Measurements from ENCODE around the gene MET. TPM values are rescaled to one million over a fixed set of nuclear protein-coding genes. Genes with fewer than 3 reads are reported as not detected.

The MET gene
- total and polyA plus RNA-seq, 2 of the 8 experiments (the other 6 are each of a cell fraction or from before 2014, with no cell fraction given) = 3.5 to 12.9 TPM

- Histone ChIP-seq H3K27me3 (replicated peaks in 1 of 4; ENCODE audit: control insufficient read depth in 3 of 4, extremely low read depth in 1 of 4, insufficient read depth in 3 of 4, low read length in 3 of 4) (no peaks in the 10 kb centered on the region), H2BK20ac (ENCODE audit: low read length) (no peak overlapping the region), H3K4ac (replicated peaks; ENCODE audit: insufficient read length, low read depth, low read length) (no peak overlapping the region), H3K27ac (ENCODE audit: low read depth, low read length) (no peak overlapping the region), H3K56ac (replicated peaks; ENCODE audit: insufficient read length, low read depth, low read length) (no peak overlapping the region), H4K5ac (ENCODE audit: insufficient read length, low read depth, low read length) (no peak overlapping the region), H3K79me2 (ENCODE audit: control insufficient read depth in 1 of 2, insufficient read depth in 2 of 2, low read length in 2 of 2) (no peaks in the 10 kb centered on the region), H4K8ac (ENCODE audit: extremely low read depth, insufficient read depth, low read length) (no peak overlapping the region), H2AK5ac (ENCODE audit: low read depth, low read length) (no peak overlapping the region), H2BK120ac (replicated peaks; ENCODE audit: low read depth, low read length) (no peak overlapping the region), H2BK15ac (ENCODE audit: low read length) (no peak overlapping the region), H3K36me3 (ENCODE audit: control insufficient read depth in 2 of 4, insufficient read depth in 4 of 4, low read length in 3 of 4) (no peaks in the 10 kb centered on the region), H2AFZ (ENCODE audit: low read length) (no peak overlapping the region), H3K4me2 (ENCODE audit: insufficient read depth in 1 of 2, low read depth in 2 of 2, low read length in 2 of 2) (no peak overlapping the region), H2BK12ac (ENCODE audit: low read depth, low read length) (no peak overlapping the region), H4K20me1 (replicated peaks in 1 of 2; ENCODE audit: control insufficient read depth in 1 of 2, insufficient read depth in 2 of 2, low read length in 2 of 2) (no peaks in the 10 kb centered on the region), H3K4me1 (replicated peaks in 1 of 4; ENCODE audit: control insufficient read depth in 3 of 4, insufficient read depth in 4 of 4, low read length in 3 of 4) (peaks cover 0 to 5% (median 0%) of the 10 kb centered on the region in 4 experiments; a peak in 3 of 7 replicates), H3K14ac (ENCODE audit: insufficient read length) (no peak overlapping the region), H3K79me1 (ENCODE audit: low read depth, low read length) (no peaks in the 10 kb centered on the region), H3K23me2 (ENCODE audit: low read depth, low read length) (no peaks in the 10 kb centered on the region), H3K9me3 (ENCODE audit: insufficient read depth in 2 of 2, low read depth in 1 of 2, low read length in 1 of 2) (no peaks in the 10 kb centered on the region), H4K91ac (replicated peaks; ENCODE audit: insufficient read length, low read length) (no peak overlapping the region), H3K23ac (ENCODE audit: insufficient read length) (no peak overlapping the region), H3K9ac (replicated peaks in 1 of 4; ENCODE audit: extremely low read depth in 1 of 4, low read depth in 3 of 4, low read length in 3 of 4) (no peak overlapping the region), H3K18ac (ENCODE audit: extremely low read depth, low read length) (no peak overlapping the region), H3K4me3 (ENCODE audit: extremely low read depth in 1 of 4, insufficient read depth in 2 of 4, low read depth in 3 of 4, low read length in 4 of 4) (no peak overlapping the region), H2BK5ac (ENCODE audit: low read depth, low read length) (no peak overlapping the region)
- DNase-seq (ENCODE audit: low read depth in 1 of 2, low spot score in 2 of 2) (no peak), FAIRE-seq (no peak)
- WGBS, 2 experiments (ENCODE audit: extremely low coverage in 1 of 2, insufficient coverage in 1 of 2, insufficient read length in 1 of 2, insufficient replicate concordance in 2 of 2, low coverage in 1 of 2, low lambda C conversion rate in 2 of 2, missing lambda C conversion rate in 1 of 2) = 86% methylated on average over 1 of the region's 1 CpG; no CpG with 5 or more reads in 1 of the 2 experiments
- ChIA-PET POLR2A (ENCODE audit: partially characterized antibody) (no interaction called here), CTCF (ENCODE audit: partially characterized antibody) (no interaction called here)
- TF ChIP-seq CTCF (IDR thresholded peaks at IDR 0.05; ENCODE audit: control extremely low read depth in 1 of 3, insufficient read depth in 1 of 3, low read depth in 1 of 3, low read length in 3 of 3) = no peak
- TF ChIP-seq KDM1A (IDR thresholded peaks at IDR 0.05; ENCODE audit: borderline replicate concordance, low read length) = no peak
Observed at GRCh38 chr7:116697152-116697551, 25.2 kb downstream of the MET start.
